NCI-H748 treated with DMSO at 0.1 percent for 48 hours (cell line): Measurements from ENCODE around the gene DNM2.
"Not testable (repeated sequence)": the region's sequence is repeated elsewhere in the genome, so short reads cannot be mapped to it uniquely, and the experiment has no call there.

ENCODE experiments used
- DNase-seq: peaks from one replicate; lab custom pipeline; 2025; lab: John Stamatoyannopoulos, UW

DNM2 gene

GRCh38 chr19:10725415-10725814 is 7.5 kb downstream of the DNM2 start:
- DNase-seq: no peak

- no peak for DNase-seq
Measured at GRCh38 chr19:10726268-10726667, 8.4 kb downstream of the DNM2 start.

- DNase-seq: no peak
Measured at GRCh38 chr19:10727685-10728201, 9.9 kb downstream of the DNM2 start.

- no peak for DNase-seq
Measured at GRCh38 chr19:10729411-10729810, 11.5 kb downstream of the DNM2 start.

GRCh38 chr19:10730932-10731331 is 13.1 kb downstream of the DNM2 start:
- no peak for DNase-seq

- DNase-seq: no peak
Measured at GRCh38 chr19:10735741-10736140, 17.9 kb downstream of the DNM2 start.

GRCh38 chr19:10736189-10736588 is 18.3 kb downstream of the DNM2 start:
- DNase-seq: no peak

GRCh38 chr19:10736916-10737551 is 19.2 kb downstream of the DNM2 start:
- no peak for DNase-seq

GRCh38 chr19:10737722-10738121 is 19.8 kb downstream of the DNM2 start:
- no peak for DNase-seq

- no peak for DNase-seq
Measured at GRCh38 chr19:10740798-10741197, 22.9 kb downstream of the DNM2 start.

GRCh38 chr19:10742476-10742875 is 24.6 kb downstream of the DNM2 start:
- no peak for DNase-seq

- DNase-seq: no peak
Measured at GRCh38 chr19:10744253-10744798, 26.4 kb downstream of the DNM2 start.

GRCh38 chr19:10744801-10745293 is 27.0 kb downstream of the DNM2 start:
- no peak for DNase-seq

GRCh38 chr19:10746437-10746836 is 28.6 kb downstream of the DNM2 start:
- DNase-seq: not testable (repeated sequence)

GRCh38 chr19:10747271-10747670 is 29.4 kb downstream of the DNM2 start:
- DNase-seq: no peak

GRCh38 chr19:10747674-10748073 is 29.8 kb downstream of the DNM2 start:
- DNase-seq: no peak

- DNase-seq: no peak
Measured at GRCh38 chr19:10748195-10748926, 30.5 kb downstream of the DNM2 start.

GRCh38 chr19:10748927-10749434 is 31.1 kb downstream of the DNM2 start:
- no peak for DNase-seq

GRCh38 chr19:10749435-10750384 is 31.8 kb downstream of the DNM2 start:
- no peak for DNase-seq

GRCh38 chr19:10751109-10751953 is 33.5 kb downstream of the DNM2 start:
- DNase-seq: no peak
